Measurements from ENCODE around the gene SYT14.

DNA sequence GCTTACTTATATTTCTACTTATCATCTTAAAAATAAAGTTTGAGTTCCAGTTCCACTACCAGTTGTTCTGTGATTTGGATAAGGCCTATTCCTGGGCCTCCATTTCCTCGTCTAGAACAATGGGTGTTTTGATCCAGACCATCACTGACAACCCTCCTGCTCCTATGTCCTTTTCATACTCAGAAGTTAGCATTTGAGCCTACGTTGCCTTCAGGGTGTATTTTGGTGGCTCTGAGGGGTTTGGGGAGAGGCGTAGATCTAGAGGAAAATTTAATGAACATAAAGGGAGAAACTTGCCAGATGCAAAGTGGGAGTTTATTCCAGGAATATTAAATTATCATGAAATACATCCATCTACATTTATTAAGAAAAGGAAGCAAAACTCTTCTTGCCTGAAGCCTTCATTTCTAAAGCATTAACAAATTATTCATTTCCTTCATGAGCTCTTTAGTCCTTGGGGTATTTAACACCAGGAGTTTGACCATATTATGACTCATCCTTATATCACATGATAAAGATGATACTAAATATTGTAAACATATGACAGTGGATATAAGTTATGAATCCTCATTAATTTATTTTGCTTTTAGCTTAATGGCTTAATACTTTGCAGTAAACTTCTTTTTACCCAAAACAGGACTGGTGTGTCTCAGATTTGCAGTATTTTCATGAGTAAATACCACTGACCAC lies 47.2 kb upstream of the SYT14 start:
- TF ChIP-seq, protein P1, sequence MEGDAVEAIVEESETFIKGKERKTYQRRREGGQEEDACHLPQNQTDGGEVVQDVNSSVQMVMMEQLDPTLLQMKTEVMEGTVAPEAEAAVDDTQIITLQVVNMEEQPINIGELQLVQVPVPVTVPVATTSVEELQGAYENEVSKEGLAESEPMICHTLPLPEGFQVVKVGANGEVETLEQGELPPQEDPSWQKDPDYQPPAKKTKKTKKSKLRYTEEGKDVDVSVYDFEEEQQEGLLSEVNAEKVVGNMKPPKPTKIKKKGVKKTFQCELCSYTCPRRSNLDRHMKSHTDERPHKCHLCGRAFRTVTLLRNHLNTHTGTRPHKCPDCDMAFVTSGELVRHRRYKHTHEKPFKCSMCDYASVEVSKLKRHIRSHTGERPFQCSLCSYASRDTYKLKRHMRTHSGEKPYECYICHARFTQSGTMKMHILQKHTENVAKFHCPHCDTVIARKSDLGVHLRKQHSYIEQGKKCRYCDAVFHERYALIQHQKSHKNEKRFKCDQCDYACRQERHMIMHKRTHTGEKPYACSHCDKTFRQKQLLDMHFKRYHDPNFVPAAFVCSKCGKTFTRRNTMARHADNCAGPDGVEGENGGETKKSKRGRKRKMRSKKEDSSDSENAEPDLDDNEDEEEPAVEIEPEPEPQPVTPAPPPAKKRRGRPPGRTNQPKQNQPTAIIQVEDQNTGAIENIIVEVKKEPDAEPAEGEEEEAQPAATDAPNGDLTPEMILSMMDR (IDR thresholded peaks at IDR 0.05; ENCODE audit: low read length): no peak
- TF ChIP-seq EZH2 (optimal IDR thresholded peaks at IDR 0.05; ENCODE audit: low read depth, low read length) (no peak), EZH2phosphoT487 (IDR thresholded peaks at IDR 0.05; ENCODE audit: low read length) (no peak)
